ENCODE data around the gene GJA1. TPM values are rescaled to one million over a fixed set of nuclear protein-coding genes. Genes with fewer than 3 reads are reported as not detected.

Gene GJA1
- polyA plus RNA-seq, 3 donors: not detected

- no peaks in the 10 kb centered on the region for H3K36me3 Mint-ChIP-seq
- peaks cover 0 to 10% (median 2%) of the 10 kb centered on the region in 7 donors for H3K9me3 Mint-ChIP-seq
- intact Hi-C loops (cut with micrococcal nuclease): no loop called here
- Histone ChIP-seq H3K9me3 (replicated peaks in 1 of 2; ENCODE audit: control insufficient read depth in 1 of 2, insufficient read depth in 1 of 2, low read length in 2 of 2) (peaks cover 0 to 3% of the 10 kb centered on the region in 2 donors), H3K79me2 (ENCODE audit: insufficient read depth, low read length) (no peaks in the 10 kb centered on the region), H3K4me2 (replicated peaks; ENCODE audit: extremely low read depth, low read length, poor library complexity, severe bottlenecking) (no peak overlapping the region), H3K27ac (ENCODE audit: low read depth in 1 of 2, low read length in 2 of 2) (no peak overlapping the region), H3K36me3 (replicated peaks in 1 of 2; ENCODE audit: control insufficient read depth in 1 of 2, insufficient read depth in 2 of 2, low read length in 2 of 2) (no peaks in the 10 kb centered on the region), H3K27me3 (ENCODE audit: control insufficient read depth in 2 of 2, insufficient read depth in 2 of 2, low read length in 2 of 2) (no peaks in the 10 kb centered on the region), H4K20me1 (ENCODE audit: insufficient read depth, low read length) (no peaks in the 10 kb centered on the region), H3K4me1 (ENCODE audit: control insufficient read depth in 1 of 2, insufficient read depth in 2 of 2, low read length in 2 of 2) (no peaks in the 10 kb centered on the region), H3K9ac (ENCODE audit: insufficient read depth, low read length, poor library complexity, severe bottlenecking) (no peak overlapping the region), H3K4me3 (replicated peaks in 1 of 3; ENCODE audit: low read depth in 2 of 3, low read length in 3 of 3) (no peak overlapping the region), H2AFZ (ENCODE audit: insufficient read depth, low read depth, low read length, poor library complexity, severe bottlenecking) (no peak overlapping the region)
- no peak for DNase-seq
- no peak overlapping the region for H3K4me3 Mint-ChIP-seq
- no peak overlapping the region for H3K27ac Mint-ChIP-seq
- no peaks in the 10 kb centered on the region for H3K4me1 Mint-ChIP-seq
- TF ChIP-seq CTCF (IDR thresholded peaks at IDR 0.05): no peak
- WGBS (ENCODE audit: insufficient coverage): 100% methylated on average over 1 of the region's 1 CpG
- H3K27me3 Mint-ChIP-seq (ENCODE audit: low read depth in 3 of 3): peaks cover 0 to 1% (median under 1%) of the 10 kb centered on the region in 3 donors
These were observed 56.1 kb downstream of the GJA1 start for GRCh38 chr6:121491576-121491975.

GRCh38 chr6:121492536-121492935 is 57.1 kb downstream of the GJA1 start:
- Histone ChIP-seq H3K27me3 (ENCODE audit: control insufficient read depth in 2 of 2, insufficient read depth in 2 of 2, low read length in 2 of 2) (no peaks in the 10 kb centered on the region), H3K9ac (ENCODE audit: insufficient read depth, low read length, poor library complexity, severe bottlenecking) (no peak overlapping the region), H3K36me3 (replicated peaks in 1 of 2; ENCODE audit: control insufficient read depth in 1 of 2, insufficient read depth in 2 of 2, low read length in 2 of 2) (no peaks in the 10 kb centered on the region), H3K4me2 (replicated peaks; ENCODE audit: extremely low read depth, low read length, poor library complexity, severe bottlenecking) (no peak overlapping the region), H3K4me1 (ENCODE audit: control insufficient read depth in 1 of 2, insufficient read depth in 2 of 2, low read length in 2 of 2) (no peaks in the 10 kb centered on the region), H3K79me2 (ENCODE audit: insufficient read depth, low read length) (no peaks in the 10 kb centered on the region), H3K27ac (ENCODE audit: low read depth in 1 of 2, low read length in 2 of 2) (no peak overlapping the region), H4K20me1 (ENCODE audit: insufficient read depth, low read length) (no peaks in the 10 kb centered on the region), H3K9me3 (replicated peaks in 1 of 2; ENCODE audit: control insufficient read depth in 1 of 2, insufficient read depth in 1 of 2, low read length in 2 of 2) (peaks cover 0 to 3% of the 10 kb centered on the region in 2 donors), H3K4me3 (replicated peaks in 1 of 3; ENCODE audit: low read depth in 2 of 3, low read length in 3 of 3) (no peak overlapping the region), H2AFZ (ENCODE audit: insufficient read depth, low read depth, low read length, poor library complexity, severe bottlenecking) (no peak overlapping the region)
- Mint-ChIP-seq H3K27ac (no peak overlapping the region), H3K36me3 (no peaks in the 10 kb centered on the region), H3K4me3 (no peak overlapping the region), H3K27me3 (ENCODE audit: low read depth in 3 of 3) (peaks cover 0 to 4% (median 1%) of the 10 kb centered on the region in 3 donors), H3K9me3 (peaks cover 0 to 10% (median 3%) of the 10 kb centered on the region in 7 donors), H3K4me1 (no peaks in the 10 kb centered on the region)
- no peak for DNase-seq
- TF ChIP-seq CTCF (IDR thresholded peaks at IDR 0.05): no peak
- WGBS (ENCODE audit: insufficient coverage): no CpG with 5 or more reads among the region's 1 CpG
- intact Hi-C loops (cut with micrococcal nuclease): no loop called here
